Nephron progenitor cell (in vitro differentiated cells): ENCODE data around the gene DAB2.
"Not testable (repeated sequence)": the region's sequence is repeated elsewhere in the genome, so short reads cannot be mapped to it uniquely, and the experiment has no call there.

Experiments
- DNase-seq: peaks from one replicate; pipeline ENCODE4 v3.0.0; 2021
- H3K27ac Mint-ChIP-seq: 2 replicates; pipeline ENCODE4 v1.8.0; 2021; ENCODE audit warnings: mild to moderate bottlenecking, moderate library complexity, mixed read lengths
- H3K27me3 Mint-ChIP-seq: 2 replicates; pipeline ENCODE4 v1.8.0; 2021; ENCODE audit warnings: mild to moderate bottlenecking, low read depth, mixed read lengths; ENCODE audit not compliant: poor library complexity
- H3K36me3 Mint-ChIP-seq: 2 replicates; pipeline ENCODE4 v1.8.0; 2021; ENCODE audit warnings: low read depth, mixed read lengths
- H3K4me1 Mint-ChIP-seq: 2 replicates; pipeline ENCODE4 v1.8.0; 2021; ENCODE audit warnings: mixed read lengths
- H3K4me3 Mint-ChIP-seq: 2 replicates; pipeline ENCODE4 v1.8.0; 2021; ENCODE audit warnings: mild to moderate bottlenecking, moderate library complexity, mixed read lengths
- H3K9me3 Mint-ChIP-seq: 2 replicates; pipeline ENCODE4 v1.8.0; 2021; ENCODE audit warnings: mild to moderate bottlenecking, moderate library complexity, mixed read lengths
- TF ChIP-seq, protein P1 (sequence below): fragments of 200-600 bp; sonication (generic); IDR thresholded peaks from 2 replicates; pipeline ENCODE4 v1.5.0; 2021; ENCODE audit warnings: antibody characterized with exemption

The DAB2 gene

DNA sequence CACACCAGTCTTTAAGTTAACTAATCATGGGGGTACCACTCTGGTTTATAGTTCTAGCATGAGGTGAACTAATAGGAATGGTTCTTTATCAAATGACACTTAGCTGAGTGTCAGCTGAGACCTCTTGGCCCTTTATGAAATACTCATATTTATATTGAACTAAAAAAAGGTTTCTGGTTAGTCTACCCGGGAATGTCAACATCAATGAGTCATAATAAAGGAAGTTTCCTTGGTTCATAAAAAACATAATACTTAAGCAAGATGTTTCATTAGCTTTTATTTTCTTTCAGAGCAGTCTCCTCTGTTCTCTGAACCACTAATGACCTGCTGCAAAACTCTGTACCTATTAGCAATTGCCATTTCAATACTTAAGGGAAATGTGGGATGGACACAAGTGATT is 13.7 kb downstream of the DAB2 start:
- Mint-ChIP-seq H3K27me3 (peaks cover 3% of the 10 kb centered on the region), H3K27ac (no peak overlapping the region), H3K9me3 (no peaks in the 10 kb centered on the region), H3K36me3 (peaks cover 4% of the 10 kb centered on the region), H3K4me1 (peaks cover 9% of the 10 kb centered on the region), H3K4me3 (no peak overlapping the region)
- DNase-seq = no peak
- TF ChIP-seq, protein P1, sequence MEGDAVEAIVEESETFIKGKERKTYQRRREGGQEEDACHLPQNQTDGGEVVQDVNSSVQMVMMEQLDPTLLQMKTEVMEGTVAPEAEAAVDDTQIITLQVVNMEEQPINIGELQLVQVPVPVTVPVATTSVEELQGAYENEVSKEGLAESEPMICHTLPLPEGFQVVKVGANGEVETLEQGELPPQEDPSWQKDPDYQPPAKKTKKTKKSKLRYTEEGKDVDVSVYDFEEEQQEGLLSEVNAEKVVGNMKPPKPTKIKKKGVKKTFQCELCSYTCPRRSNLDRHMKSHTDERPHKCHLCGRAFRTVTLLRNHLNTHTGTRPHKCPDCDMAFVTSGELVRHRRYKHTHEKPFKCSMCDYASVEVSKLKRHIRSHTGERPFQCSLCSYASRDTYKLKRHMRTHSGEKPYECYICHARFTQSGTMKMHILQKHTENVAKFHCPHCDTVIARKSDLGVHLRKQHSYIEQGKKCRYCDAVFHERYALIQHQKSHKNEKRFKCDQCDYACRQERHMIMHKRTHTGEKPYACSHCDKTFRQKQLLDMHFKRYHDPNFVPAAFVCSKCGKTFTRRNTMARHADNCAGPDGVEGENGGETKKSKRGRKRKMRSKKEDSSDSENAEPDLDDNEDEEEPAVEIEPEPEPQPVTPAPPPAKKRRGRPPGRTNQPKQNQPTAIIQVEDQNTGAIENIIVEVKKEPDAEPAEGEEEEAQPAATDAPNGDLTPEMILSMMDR = no peak

DNA sequence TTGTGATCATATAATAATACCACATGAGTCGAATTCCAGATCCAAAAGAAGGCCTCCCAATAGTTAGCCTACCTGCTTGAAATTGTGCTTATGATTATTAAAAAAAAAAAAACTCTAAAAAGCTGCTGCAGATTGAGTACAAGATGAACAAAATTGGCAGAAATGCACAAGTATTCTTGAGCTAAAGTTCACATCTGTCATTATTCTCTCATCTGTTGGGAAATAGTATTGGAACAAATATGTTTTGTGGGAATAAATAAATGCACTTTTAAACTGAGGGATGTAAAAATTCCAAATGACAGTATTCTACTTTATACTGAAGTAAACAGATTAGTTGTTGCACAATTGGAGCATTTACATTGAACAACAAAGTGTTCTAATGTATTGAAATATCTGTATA is 15.7 kb downstream of the DAB2 start:
- no peaks in the 10 kb centered on the region for H3K9me3 Mint-ChIP-seq
- TF ChIP-seq, protein P1 = no peak
- peaks cover 9% of the 10 kb centered on the region for H3K4me1 Mint-ChIP-seq
- no peak for DNase-seq
- H3K27me3 Mint-ChIP-seq = peaks cover 3% of the 10 kb centered on the region
- H3K27ac Mint-ChIP-seq = no peak overlapping the region
- no peaks in the 10 kb centered on the region for H3K36me3 Mint-ChIP-seq
- H3K4me3 Mint-ChIP-seq = no peak overlapping the region

DNA sequence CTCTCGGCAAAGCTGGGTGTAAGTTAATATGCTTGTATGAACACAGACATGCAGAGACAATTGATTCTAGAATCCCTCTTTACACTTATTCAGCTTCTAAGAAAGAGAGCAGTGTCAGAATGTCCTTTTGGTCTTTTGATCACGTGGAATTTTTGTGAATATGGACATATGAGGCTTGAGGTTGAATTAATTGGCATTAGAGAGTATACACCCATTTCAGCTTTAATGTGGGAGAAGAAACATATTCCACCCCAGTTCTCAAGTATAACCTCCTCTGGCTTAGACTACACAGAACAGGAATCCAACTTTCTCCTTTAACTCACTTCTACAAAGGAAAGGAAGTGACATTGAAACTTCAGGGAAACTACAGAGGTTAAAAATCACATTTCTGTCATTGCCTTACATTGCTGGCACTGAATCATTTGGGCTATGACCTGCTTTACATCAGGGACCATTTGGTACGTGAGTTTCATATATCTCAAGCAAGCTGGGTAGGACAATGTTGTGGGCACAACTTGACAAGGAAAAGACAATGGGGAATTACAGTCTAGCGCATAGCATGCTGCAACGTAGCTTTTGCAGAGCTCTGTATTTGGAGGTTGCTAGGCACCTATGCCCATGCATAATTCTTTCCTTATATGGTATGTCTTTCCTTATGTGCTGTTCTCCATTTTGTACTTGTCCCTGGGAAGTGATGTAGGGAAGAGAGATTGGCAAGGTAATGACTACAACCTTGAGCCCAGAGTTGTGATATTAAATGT is 19.5 kb downstream of the DAB2 start:
- H3K27me3 Mint-ChIP-seq = peaks cover 3% of the 10 kb centered on the region
- H3K36me3 Mint-ChIP-seq = peaks cover 7% of the 10 kb centered on the region
- TF ChIP-seq, protein P1 = no peak
- no peak overlapping the region for H3K4me3 Mint-ChIP-seq
- DNase-seq = no peak
- H3K27ac Mint-ChIP-seq = no peak overlapping the region
- no peaks in the 10 kb centered on the region for H3K9me3 Mint-ChIP-seq
- peaks cover 10% of the 10 kb centered on the region for H3K4me1 Mint-ChIP-seq

DNA sequence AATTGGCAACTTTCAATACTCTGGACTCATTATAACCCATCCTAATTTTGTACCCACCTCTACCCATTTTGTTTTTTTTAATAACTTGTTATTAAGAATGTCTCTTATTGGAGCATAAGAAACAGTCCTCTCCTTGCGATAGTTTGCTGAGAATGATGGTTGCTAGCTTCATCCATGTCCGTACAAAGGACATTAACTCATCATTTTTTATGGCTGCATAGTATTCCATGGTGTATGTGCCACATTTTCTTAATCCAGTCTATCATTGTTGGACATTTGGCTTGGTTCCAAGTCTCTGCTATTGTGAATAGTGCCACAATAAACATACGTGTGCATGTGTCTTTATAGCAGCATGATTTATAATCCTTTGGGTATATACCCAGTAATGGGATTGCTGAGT is 21.0 kb downstream of the DAB2 start:
- not testable (repeated sequence) for H3K27me3 Mint-ChIP-seq, H3K9me3 Mint-ChIP-seq, H3K4me3 Mint-ChIP-seq, DNase-seq, H3K27ac Mint-ChIP-seq, H3K36me3 Mint-ChIP-seq
- peaks cover 10% of the 10 kb centered on the region for H3K4me1 Mint-ChIP-seq

DNA sequence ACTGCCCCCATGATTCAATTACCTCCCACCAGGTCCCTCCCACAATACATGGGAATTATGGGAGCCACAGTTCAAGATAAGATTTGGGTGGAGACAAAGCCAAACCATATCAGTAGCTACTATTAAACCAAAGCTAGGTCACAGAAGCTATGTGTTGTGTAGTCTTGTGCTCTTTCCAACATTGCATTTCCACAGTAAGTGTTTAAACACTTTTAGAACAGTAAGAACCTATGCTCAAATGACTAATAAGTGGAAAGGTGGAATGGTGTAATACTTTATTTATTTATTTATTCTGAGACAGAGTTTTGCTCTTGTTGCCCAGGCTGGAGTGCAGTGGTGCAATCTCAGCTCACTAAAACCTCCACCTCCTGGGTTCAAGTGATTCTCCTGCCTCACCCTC is 22.6 kb downstream of the DAB2 start:
- not testable (repeated sequence) for H3K9me3 Mint-ChIP-seq, H3K27ac Mint-ChIP-seq, H3K27me3 Mint-ChIP-seq, DNase-seq, H3K4me3 Mint-ChIP-seq, H3K36me3 Mint-ChIP-seq
- peaks cover 10% of the 10 kb centered on the region for H3K4me1 Mint-ChIP-seq

DNA sequence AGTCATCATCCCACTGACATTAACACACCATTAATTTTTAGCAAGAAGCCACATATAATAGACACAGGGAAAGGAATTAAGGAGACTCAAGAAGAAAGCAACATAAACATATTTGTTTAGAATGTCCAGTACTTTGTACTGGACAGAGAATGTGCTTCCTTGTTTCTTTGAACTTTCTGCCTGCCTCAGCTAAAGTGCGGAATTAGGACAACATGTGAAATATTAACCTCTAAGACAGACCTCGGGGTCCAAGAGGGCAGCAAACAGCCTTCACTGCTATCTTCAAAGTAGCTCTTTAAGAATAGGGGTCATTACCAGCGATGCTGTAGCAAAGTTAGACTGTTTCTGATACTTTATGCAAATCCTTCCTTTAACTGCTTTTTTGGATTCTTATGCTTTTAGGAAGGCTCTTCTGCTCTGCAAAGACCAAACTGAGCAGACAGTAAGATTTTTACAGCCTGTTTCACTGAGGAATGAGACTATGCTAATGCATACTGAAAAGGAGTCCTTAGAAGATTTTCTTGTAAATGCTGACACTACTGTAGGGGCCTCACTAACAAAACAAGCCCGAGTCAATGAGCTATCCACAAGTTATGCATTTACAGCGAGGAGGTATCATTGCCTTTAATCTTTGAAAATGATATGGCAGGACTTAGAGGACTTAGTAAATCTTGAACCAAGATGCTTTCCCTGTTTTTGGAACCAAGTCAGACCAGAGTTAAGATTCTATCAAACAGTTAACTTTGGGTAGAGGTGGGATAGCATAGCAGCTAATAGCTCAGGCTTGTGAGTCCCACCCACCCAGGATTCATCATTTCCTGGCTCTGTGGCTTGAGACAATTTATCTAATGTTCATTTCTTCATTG is 23.8 kb downstream of the DAB2 start:
- H3K4me1 Mint-ChIP-seq = peaks cover 10% of the 10 kb centered on the region
- TF ChIP-seq, protein P1 = no peak
- no peak overlapping the region for H3K4me3 Mint-ChIP-seq
- H3K36me3 Mint-ChIP-seq = peaks cover 12% of the 10 kb centered on the region
- H3K27ac Mint-ChIP-seq = peak overlapping the region; percentile 68
- H3K27me3 Mint-ChIP-seq = no peaks in the 10 kb centered on the region
- no peak for DNase-seq
- H3K9me3 Mint-ChIP-seq = no peaks in the 10 kb centered on the region
